Measurements from ENCODE around the gene NUDT14.

The NUDT14 gene

DNA sequence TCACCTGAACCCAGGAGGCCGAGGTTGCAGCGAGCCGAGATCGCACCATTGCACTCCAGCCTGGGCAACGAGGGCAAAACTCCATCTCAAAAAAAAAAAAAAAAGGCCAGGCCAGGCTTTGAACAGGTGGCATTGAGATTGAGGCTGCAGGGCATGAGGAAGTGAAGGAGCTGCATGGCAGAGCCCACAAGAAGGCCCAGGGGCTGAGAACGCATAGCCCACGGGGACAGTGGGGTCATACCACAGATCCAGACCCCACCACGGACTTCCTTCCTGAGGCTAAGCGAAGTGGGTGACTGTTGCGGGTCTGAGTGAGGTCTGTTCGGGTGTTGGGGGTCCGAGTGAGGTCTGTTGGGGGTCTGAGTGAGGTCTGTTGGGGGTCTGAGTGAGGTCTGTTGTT, 20.3 kb downstream of the NUDT14 start:
- no peak overlapping the region for H3K9ac ChIP-seq (ENCODE audit: low read depth, low read length)
- no peak overlapping the region for H3K4me2 ChIP-seq (ENCODE audit: low read length)
- peaks cover 5% of the 10 kb centered on the region for H3K27me3 ChIP-seq (ENCODE audit: control insufficient read depth, insufficient read depth, low read length)
- H3K9me3 ChIP-seq (replicated peaks; ENCODE audit: low read length): no peaks in the 10 kb centered on the region
- H3K36me3 ChIP-seq (ENCODE audit: insufficient read depth, low read length): no peaks in the 10 kb centered on the region
- no peaks in the 10 kb centered on the region for H3K4me1 ChIP-seq (ENCODE audit: control insufficient read depth, insufficient read depth, low read length)
- no peak overlapping the region for H3K4me3 ChIP-seq (ENCODE audit: low read length)

DNA sequence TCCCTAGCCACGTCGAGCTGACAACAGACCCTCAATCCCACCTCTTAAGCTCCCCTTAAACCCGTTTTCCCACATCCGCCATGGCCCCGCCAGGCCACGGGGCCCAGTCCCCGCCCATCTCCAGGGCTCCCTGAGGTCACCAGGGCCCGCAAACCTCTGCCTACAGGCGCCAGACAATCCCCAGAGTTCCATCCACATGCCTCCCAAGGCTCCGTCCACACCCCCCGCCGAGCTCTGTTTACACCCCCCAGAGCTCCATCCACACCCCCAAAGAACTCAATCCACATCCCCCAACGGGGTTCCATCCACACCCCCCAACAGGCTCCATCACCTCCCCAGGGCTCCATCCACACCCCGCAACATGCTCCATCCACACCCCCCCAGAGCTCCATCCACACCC, 21.8 kb downstream of the NUDT14 start:
- no peaks in the 10 kb centered on the region for H3K4me1 ChIP-seq (ENCODE audit: control insufficient read depth, insufficient read depth, low read length)
- no peak overlapping the region for H3K9ac ChIP-seq (ENCODE audit: low read depth, low read length)

DNA sequence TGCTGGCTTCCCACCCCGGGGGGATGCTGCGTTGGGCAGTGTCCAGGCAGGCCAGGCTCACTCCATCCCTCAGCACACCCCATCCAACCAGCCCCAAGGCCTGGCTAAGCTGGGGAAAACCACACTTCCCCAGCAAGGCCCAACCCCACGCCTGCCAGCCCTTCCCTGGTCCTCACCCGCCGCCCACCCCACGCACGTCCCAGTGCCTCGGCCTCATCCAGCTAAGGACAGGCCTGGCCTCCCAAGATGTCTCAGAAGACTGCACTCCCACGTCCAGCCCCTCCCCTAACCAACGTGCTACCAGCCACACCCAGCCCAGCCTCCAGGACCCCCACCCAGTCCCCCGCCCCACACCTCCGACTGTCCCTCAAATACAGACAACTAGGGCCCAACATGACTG, 22.3 kb downstream of the NUDT14 start:
- Histone ChIP-seq H3K4me3 (ENCODE audit: low read length) (no peak overlapping the region), H3K9ac (ENCODE audit: low read depth, low read length) (no peak overlapping the region), H3K4me2 (ENCODE audit: low read length) (no peak overlapping the region), H3K27me3 (ENCODE audit: control insufficient read depth, insufficient read depth, low read length) (peaks cover 5% of the 10 kb centered on the region), H3K36me3 (ENCODE audit: insufficient read depth, low read length) (no peaks in the 10 kb centered on the region), H3K9me3 (replicated peaks; ENCODE audit: low read length) (no peaks in the 10 kb centered on the region), H3K4me1 (ENCODE audit: control insufficient read depth, insufficient read depth, low read length) (no peaks in the 10 kb centered on the region)

More for the DNA sequence above, 21.8 kb downstream of the NUDT14 start:
- Histone ChIP-seq H3K9me3 (replicated peaks; ENCODE audit: low read length) (no peaks in the 10 kb centered on the region), H3K36me3 (ENCODE audit: insufficient read depth, low read length) (no peaks in the 10 kb centered on the region), H3K4me3 (ENCODE audit: low read length) (no peak overlapping the region), H3K27me3 (ENCODE audit: control insufficient read depth, insufficient read depth, low read length) (peaks cover 5% of the 10 kb centered on the region), H3K4me2 (ENCODE audit: low read length) (no peak overlapping the region)

DNA sequence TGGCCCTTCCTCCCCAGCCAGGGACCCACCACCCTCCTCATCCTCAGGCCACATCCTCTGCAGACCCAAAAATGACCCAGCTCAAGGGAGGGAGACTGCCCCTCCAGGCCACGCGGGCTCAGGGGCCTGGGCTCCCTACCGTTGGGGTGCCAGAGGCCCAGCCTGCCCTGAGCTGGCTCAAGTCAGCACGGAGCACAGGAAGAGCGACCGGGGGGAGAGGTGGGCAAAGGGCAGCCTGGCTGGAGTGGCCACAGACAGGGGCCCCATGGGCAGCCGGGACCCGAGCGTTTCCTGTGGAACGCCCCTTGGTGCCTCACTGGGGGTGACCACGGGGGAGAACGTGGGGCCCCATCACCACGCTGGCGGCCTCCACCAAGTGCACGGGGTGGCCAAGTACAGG, 23.2 kb downstream of the NUDT14 start:
- H3K4me1 ChIP-seq (ENCODE audit: control insufficient read depth, insufficient read depth, low read length): no peaks in the 10 kb centered on the region
- H3K9ac ChIP-seq (ENCODE audit: low read depth, low read length): no peak overlapping the region
- no peaks in the 10 kb centered on the region for H3K36me3 ChIP-seq (ENCODE audit: insufficient read depth, low read length)
- H3K4me3 ChIP-seq (ENCODE audit: low read length): no peak overlapping the region
- no peaks in the 10 kb centered on the region for H3K9me3 ChIP-seq (replicated peaks; ENCODE audit: low read length)
- H3K4me2 ChIP-seq (ENCODE audit: low read length): no peak overlapping the region
- peaks cover 5% of the 10 kb centered on the region for H3K27me3 ChIP-seq (ENCODE audit: control insufficient read depth, insufficient read depth, low read length)

DNA sequence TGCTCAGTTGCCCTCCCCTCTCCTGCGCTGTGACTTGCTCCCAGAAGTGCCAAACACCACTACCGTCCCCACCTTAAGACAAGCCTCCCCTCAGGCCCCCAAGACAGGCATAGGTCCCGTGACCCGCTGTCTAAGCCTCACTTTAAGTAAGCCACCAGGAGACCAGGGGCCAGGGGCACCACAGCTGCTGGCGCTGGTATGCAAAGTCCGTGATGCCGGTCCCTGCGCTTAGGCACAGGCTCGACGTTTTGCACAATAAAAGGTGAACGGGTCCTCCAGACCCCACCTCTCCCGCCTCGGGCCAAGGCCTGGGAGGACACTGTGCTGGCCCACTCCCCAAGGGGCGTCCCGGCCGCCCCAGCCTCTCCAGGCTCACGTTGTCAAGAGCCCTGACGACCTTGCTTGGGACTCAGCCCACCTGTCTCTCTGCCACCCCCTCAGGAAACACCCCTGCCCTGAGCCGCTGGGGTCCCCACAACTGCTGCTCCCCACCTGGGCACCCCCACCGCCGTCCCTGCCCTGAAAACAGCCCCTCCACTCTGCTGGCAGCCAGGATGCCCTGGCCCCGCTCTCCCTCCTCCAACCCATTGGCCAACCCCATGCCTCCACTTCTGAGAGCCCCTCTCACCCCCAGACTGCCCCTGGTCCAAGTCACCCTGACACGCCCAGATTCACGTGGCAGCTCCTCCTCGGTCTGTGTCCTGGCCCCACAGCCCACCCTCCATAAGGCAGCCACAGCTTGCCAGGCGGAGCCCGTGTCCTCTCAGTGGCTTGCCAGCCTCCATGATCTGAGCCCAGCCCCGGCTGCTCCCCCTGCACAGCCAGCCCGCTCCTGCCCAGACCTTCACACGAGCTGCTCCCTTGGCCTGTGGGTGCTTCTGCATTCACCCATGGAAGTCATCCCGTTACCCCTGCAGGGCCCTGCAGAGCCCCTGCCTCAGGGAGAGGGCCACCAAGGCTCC, 24.4 kb downstream of the NUDT14 start:
- H3K9me3 ChIP-seq (replicated peaks; ENCODE audit: low read length): no peaks in the 10 kb centered on the region
- H3K36me3 ChIP-seq (ENCODE audit: insufficient read depth, low read length): no peaks in the 10 kb centered on the region
- H3K4me1 ChIP-seq (ENCODE audit: control insufficient read depth, insufficient read depth, low read length): peaks cover 5% of the 10 kb centered on the region
- no peak overlapping the region for H3K9ac ChIP-seq (ENCODE audit: low read depth, low read length)
- H3K4me3 ChIP-seq (ENCODE audit: low read length): no peak overlapping the region
- H3K4me2 ChIP-seq (ENCODE audit: low read length): no peak overlapping the region
- peaks cover 9% of the 10 kb centered on the region for H3K27me3 ChIP-seq (ENCODE audit: control insufficient read depth, insufficient read depth, low read length)

DNA sequence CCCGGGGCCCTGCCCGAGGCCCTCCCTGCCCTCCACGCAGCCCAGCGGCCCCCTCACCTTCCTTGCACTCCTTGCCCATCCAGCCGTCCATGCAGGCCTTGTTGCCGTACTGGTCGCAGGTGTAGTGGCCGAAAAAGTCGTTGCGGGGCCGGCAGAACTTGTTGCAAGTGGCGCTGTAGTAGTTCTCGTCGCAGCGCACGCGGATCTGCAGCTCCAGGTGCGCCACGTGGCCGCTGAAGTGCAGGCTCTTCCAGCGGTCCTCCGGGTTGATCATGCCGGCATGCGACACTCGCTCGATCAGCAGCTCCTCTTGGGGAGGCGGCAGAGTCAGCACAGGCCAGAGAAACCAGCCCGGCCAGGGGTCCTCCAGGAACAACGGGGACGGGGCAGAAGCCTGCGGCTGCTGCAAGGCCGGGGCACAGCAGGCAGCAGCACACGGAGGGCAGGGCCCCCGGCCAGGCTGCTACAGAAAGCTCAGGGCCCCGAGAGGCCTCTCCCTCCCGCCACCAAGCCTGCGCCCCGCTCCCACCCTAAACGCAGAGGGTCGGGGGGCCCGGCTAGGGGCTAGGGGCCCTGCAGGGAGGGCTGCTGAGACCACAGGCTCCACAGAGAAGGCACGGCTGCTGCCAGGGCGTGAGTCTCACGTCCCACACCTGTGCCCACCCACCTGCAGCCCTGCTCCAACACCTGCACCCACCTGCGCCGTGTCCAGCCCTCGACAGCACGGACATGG, 25.3 kb downstream of the NUDT14 start:
- Histone ChIP-seq H3K36me3 (ENCODE audit: insufficient read depth, low read length) (no peaks in the 10 kb centered on the region), H3K27me3 (ENCODE audit: control insufficient read depth, insufficient read depth, low read length) (peaks cover 9% of the 10 kb centered on the region), H3K9me3 (replicated peaks; ENCODE audit: low read length) (no peaks in the 10 kb centered on the region), H3K9ac (ENCODE audit: low read depth, low read length) (no peak overlapping the region), H3K4me2 (ENCODE audit: low read length) (no peak overlapping the region), H3K4me1 (ENCODE audit: control insufficient read depth, insufficient read depth, low read length) (peaks cover 5% of the 10 kb centered on the region), H3K4me3 (ENCODE audit: low read length) (no peak overlapping the region)

DNA sequence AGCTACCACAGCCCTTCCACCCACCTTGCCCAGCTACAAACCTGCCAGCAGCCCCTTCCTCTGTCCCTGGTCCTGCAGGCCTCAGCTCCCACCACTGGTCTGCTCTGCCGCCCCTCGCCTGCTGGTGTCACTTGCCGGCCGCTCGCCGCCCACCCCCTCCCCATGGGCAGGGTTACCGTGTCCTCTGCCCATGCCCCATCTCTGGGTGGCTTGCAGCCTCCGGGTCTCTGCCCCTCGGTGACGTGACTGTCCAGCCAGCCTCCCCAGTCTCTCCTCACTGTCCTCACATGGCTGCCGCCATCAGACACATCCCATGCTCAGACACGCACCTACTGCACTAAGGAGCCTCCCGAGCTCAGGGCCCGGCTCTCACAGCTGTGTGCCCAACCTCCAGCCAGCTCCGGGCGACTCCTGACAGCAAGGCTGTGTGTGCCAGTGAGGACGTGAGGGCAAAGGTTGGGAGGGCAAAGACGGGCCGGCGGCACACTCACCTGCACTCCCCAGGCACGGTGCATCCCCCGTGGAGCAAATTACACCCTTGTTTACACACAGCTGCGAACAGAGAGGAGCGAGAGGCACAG, 26.0 kb downstream of the NUDT14 start:
- no peak overlapping the region for H3K4me3 ChIP-seq (ENCODE audit: low read length)
- H3K27me3 ChIP-seq (ENCODE audit: control insufficient read depth, insufficient read depth, low read length): peaks cover 9% of the 10 kb centered on the region
- H3K36me3 ChIP-seq (ENCODE audit: insufficient read depth, low read length): no peaks in the 10 kb centered on the region
- H3K9me3 ChIP-seq (replicated peaks; ENCODE audit: low read length): no peaks in the 10 kb centered on the region
- H3K9ac ChIP-seq (ENCODE audit: low read depth, low read length): no peak overlapping the region
- peaks cover 5% of the 10 kb centered on the region for H3K4me1 ChIP-seq (ENCODE audit: control insufficient read depth, insufficient read depth, low read length)
- no peak overlapping the region for H3K4me2 ChIP-seq (ENCODE audit: low read length)

DNA sequence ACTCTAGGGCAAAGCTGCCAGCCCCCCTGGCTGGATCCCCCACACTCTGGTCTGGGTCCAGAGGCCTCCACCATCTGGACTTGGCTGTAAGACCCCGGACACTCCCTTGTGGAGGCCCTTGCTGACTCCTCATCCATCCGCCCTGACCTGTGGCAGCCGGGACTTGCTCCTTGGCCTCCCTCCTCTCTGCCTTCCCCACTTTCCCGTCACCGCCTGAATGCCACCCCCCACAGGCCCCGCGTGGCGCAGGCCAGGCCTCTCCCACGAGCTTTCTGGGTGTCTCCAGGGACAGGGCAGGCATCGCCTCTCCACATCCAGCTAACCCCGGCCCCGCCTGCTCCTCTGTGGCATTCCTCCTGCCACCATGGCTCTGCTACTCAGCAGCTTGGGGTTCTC, 26.6 kb downstream of the NUDT14 start:
- Histone ChIP-seq H3K27me3 (ENCODE audit: control insufficient read depth, insufficient read depth, low read length) (peaks cover 9% of the 10 kb centered on the region), H3K9ac (ENCODE audit: low read depth, low read length) (no peak overlapping the region), H3K9me3 (replicated peaks; ENCODE audit: low read length) (no peaks in the 10 kb centered on the region), H3K4me2 (ENCODE audit: low read length) (no peak overlapping the region), H3K36me3 (ENCODE audit: insufficient read depth, low read length) (no peaks in the 10 kb centered on the region), H3K4me3 (ENCODE audit: low read length) (no peak overlapping the region), H3K4me1 (ENCODE audit: control insufficient read depth, insufficient read depth, low read length) (peaks cover 5% of the 10 kb centered on the region)

DNA sequence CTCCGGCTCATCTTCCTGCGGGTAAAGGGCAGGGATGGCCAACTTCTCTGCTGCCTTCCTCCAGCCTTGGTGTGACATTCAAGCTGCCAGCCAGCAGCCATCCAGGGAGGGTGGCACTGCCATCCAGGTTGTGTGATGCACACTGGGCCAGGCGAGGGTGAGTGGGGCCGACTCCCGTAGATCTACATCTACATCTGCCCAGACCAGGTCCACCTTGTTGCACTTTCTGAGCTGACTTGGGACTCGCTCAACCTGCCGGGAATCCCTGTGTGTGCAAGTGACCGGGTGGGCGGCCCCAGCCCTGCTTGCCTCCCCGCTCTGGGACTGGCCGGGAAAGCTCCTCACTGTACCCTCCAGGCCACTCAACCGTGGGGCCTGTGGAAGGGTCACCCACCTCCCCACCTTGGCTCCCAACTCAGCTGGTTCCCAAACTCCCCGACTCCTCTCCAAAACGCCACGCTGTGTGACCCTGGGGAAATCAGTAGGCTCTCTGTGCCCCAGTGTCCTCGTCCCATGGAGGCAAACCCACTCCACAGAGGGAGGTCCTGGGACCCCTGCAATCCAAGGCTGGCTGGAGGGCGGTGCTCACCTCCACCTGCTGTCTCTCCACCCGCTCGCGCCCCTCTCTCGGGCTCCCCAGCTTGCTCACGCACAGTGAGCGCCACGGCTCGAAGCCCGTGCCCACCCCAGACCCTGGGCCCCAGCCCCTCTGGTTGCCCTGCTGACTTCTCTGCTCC, 27.2 kb downstream of the NUDT14 start:
- H3K36me3 ChIP-seq (ENCODE audit: insufficient read depth, low read length): no peaks in the 10 kb centered on the region
- H3K4me3 ChIP-seq (ENCODE audit: low read length): no peak overlapping the region
- peaks cover 5% of the 10 kb centered on the region for H3K4me1 ChIP-seq (ENCODE audit: control insufficient read depth, insufficient read depth, low read length)
- H3K4me2 ChIP-seq (ENCODE audit: low read length): no peak overlapping the region
- peaks cover 9% of the 10 kb centered on the region for H3K27me3 ChIP-seq (ENCODE audit: control insufficient read depth, insufficient read depth, low read length)
- no peaks in the 10 kb centered on the region for H3K9me3 ChIP-seq (replicated peaks; ENCODE audit: low read length)
- H3K9ac ChIP-seq (ENCODE audit: low read depth, low read length): no peak overlapping the region

DNA sequence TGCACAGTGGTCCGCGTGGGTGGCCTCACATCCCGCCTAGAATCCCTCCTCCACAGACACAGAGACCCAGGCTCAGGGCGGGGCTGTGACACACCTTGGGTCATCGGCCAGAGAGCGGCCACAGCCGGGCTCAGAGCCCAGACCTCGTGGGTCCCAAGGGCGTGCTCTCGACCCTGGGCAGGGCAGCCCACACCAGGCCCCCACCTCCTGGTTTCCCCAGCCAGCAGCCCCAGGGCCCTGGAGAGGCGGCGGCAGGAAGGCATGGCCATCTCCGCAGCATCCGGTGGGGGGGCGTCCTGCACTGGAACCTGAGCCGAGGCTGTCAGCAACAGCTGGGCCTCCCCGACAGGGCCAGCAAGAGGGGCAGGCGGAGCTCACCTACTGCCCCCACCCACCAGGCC, 27.8 kb downstream of the NUDT14 start:
- no peaks in the 10 kb centered on the region for H3K36me3 ChIP-seq (ENCODE audit: insufficient read depth, low read length)
- peaks cover 5% of the 10 kb centered on the region for H3K4me1 ChIP-seq (ENCODE audit: control insufficient read depth, insufficient read depth, low read length)
- no peak overlapping the region for H3K4me2 ChIP-seq (ENCODE audit: low read length)
- H3K27me3 ChIP-seq (ENCODE audit: control insufficient read depth, insufficient read depth, low read length): peaks cover 9% of the 10 kb centered on the region
- no peak overlapping the region for H3K9ac ChIP-seq (ENCODE audit: low read depth, low read length)
- H3K9me3 ChIP-seq (replicated peaks; ENCODE audit: low read length): no peaks in the 10 kb centered on the region
- no peak overlapping the region for H3K4me3 ChIP-seq (ENCODE audit: low read length)

DNA sequence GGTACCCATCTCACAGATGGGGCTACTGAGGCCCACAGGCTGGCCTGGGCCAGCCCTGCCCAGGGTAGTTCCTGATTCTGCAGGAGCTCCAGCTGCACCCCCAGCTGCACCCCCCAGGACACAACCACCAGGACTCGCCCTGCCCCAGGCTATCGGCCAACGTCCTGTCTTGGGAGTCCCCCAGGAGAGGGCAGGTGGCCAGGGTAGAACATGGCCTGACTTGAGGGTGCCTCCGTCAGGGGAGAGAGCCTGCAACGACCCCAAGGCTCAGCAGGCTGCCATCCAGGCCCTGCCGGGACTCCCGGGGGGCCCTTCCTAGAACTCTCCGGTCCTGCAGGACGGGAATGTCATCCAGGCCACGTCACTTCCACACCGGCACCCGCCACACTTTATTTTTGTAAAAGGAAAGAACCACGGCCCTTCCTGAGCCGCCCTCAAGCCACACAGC, 28.3 kb downstream of the NUDT14 start:
- H3K4me1 ChIP-seq (ENCODE audit: control insufficient read depth, insufficient read depth, low read length): peaks cover 5% of the 10 kb centered on the region
- no peak overlapping the region for H3K9ac ChIP-seq (ENCODE audit: low read depth, low read length)
- no peak overlapping the region for H3K4me3 ChIP-seq (ENCODE audit: low read length)
- H3K27me3 ChIP-seq (ENCODE audit: control insufficient read depth, insufficient read depth, low read length): peaks cover 9% of the 10 kb centered on the region
- H3K4me2 ChIP-seq (ENCODE audit: low read length): no peak overlapping the region
- H3K9me3 ChIP-seq (replicated peaks; ENCODE audit: low read length): no peaks in the 10 kb centered on the region
- H3K36me3 ChIP-seq (ENCODE audit: insufficient read depth, low read length): no peaks in the 10 kb centered on the region
